Globus pallidus (tissue), 1 donor: ENCODE results near the gene USH2A.

ENCODE experiments used
- DNase-seq: peaks from one replicate; pipeline ENCODE4 v3.0.0-alpha.2; 2015; ENCODE audit warnings: low spot score

The USH2A gene

GRCh38 chr1:215863796-215864195 lies 559.5 kb downstream of the USH2A start:
- no peak for DNase-seq

DNA sequence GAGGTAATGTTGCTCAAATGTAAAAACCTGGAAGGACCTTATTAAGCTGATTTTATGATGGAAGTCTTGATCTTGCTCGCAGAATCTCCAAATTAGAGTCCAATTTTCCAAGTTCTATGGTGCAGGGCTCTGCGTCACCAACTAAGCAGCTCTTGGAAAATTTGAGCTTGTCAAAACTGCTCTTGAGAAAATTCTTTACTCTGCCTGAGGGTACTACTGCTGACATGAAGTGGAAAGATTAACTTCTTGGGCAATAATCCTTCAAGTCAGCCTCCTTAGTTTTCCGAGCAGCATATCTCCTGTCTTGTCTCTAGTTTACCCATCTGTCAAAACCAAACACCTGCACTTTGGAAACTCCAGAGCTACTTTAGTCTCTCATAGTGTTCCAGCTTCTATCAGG lies 562.4 kb downstream of the USH2A start:
- no peak for DNase-seq

DNA sequence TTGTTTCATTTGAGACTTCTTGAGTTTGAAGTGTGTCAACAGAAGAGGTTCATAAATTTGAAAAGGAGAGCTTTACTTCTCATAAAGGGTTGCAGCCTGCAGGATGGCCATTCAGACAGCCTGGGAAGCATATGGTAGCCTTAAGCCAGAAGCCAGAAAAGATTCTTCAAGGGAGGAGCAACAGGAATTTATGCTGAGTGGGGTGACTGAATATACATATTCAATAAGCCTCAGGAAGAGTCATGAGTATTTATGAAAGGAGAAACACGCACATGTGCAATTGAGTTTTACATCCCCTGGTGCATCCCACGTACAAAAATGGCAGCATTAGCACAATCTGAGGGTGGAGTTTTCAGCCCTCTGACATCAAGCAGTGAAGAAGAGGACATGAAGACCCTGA lies 565.9 kb downstream of the USH2A start:
- DNase-seq = no peak

GRCh38 chr1:215845234-215845891 lies 577.9 kb downstream of the USH2A start:
- no peak for DNase-seq

DNA sequence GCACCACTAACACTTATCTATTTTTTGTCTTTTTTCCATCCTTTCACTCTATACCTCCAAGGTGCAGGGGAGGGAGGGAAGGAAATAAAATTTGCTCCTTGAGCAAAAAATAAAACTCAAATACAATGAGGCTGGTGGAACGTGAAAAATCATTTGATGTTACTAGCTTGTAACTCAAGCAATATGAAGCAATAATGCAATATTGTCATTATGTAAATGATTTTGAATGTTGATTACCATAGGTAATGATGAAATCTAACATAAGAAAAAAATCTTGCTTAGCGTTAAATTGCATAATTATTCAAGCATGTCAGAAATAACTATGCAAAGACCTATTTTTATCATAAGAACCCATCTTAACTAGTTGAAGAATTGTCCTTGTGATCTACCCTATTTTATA lies 578.5 kb downstream of the USH2A start:
- no peak for DNase-seq

- DNase-seq = no peak
These were observed 579.0 kb downstream of the USH2A start for GRCh38 chr1:215844266-215844665.

DNA sequence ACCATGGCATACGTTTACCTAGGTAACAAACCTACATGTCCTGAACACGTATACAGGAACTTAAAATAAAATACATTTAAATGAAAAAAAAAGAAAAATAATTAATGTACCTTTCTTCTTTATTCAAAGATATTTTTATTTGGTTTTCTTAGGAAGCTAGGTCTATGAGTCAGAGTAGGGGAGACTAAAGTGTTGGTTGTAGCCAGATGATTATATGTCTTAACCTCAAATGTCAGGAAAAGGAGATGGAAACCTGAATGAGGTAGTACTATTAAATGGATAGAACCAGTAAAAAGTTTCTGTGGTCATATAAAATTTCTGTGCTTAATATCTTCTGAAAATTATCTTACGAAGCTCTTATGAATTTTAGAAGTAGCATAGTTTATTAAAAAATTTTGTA lies 580.3 kb downstream of the USH2A start:
- DNase-seq = no peak

- no peak for DNase-seq
These were observed 587.3 kb downstream of the USH2A start for GRCh38 chr1:215835951-215836350.

GRCh38 chr1:215833941-215834729 lies 589.1 kb downstream of the USH2A start:
- no peak for DNase-seq

GRCh38 chr1:215830226-215830810 lies 592.9 kb downstream of the USH2A start:
- DNase-seq = no peak

- DNase-seq = no peak
These were observed 598.2 kb downstream of the USH2A start for GRCh38 chr1:215825056-215825455.

GRCh38 chr1:215824245-215824644 lies 599.0 kb downstream of the USH2A start:
- no peak for DNase-seq

DNA sequence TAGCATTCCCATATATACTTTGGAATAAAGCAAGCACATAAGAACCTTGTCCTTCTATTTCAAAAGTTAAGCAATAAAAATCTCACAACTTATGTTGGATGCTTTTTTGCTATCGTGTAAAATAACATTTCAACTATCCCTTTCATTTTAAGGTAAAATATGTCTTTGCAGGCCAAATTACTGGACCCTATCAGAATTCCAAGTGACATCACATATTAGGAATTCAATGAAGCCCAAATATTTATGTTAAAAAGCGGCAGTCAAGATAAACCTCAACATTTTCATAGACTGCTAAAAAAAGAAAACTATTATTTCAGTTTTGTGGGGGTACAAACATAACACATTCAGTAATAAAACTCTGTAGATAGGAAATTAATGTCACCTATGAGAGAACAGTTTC lies 604.1 kb downstream of the USH2A start:
- DNase-seq = no peak

GRCh38 chr1:215807911-215808436 lies 615.3 kb downstream of the USH2A start:
- no peak for DNase-seq

GRCh38 chr1:215807218-215807617 lies 616.0 kb downstream of the USH2A start:
- no peak for DNase-seq

DNA sequence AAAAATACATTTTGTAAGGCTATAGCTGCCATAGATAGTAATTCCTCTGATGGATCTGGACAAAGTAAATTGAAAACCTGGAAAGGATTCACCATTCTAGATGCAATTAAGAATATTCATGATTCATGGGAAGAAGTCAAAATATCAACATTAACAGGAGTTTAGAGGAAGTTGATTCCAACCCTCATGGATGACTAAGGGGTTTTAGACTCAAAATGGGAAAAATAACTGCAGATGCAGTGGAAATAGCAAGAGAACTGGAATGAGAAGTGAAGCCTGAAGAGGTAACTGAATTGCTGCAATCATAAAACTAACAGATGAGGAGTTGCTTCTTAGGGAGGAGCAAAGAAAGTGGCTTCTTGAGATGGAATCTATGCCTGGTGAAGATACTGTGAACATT lies 625.4 kb downstream of the USH2A start:
- DNase-seq = no peak

- DNase-seq = no peak
These were observed 629.1 kb downstream of the USH2A start for GRCh38 chr1:215794156-215794555.

GRCh38 chr1:215793180-215793579 lies 630.1 kb downstream of the USH2A start:
- no peak for DNase-seq

DNA sequence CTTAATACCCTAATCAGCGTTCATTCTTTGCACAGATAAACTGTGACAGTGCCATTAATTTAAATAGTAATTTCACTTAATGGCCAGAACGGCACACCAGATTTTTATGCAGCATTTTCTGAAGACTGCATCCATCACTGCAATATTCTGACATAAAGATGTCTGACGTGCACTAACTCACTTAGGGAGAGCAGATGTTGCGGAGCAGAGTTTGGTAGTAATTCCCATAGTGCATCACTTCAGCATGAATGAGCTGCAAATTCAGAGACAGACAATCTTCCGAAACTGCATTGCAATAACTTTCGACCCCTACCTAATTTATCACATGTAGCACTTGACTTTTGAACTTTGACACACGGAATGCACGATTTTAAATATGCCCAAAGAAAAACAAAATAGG lies 630.8 kb downstream of the USH2A start:
- DNase-seq = no peak

- no peak for DNase-seq
These were observed 633.3 kb downstream of the USH2A start for GRCh38 chr1:215789981-215790380.

GRCh38 chr1:215786997-215787396 lies 636.3 kb downstream of the USH2A start:
- DNase-seq = no peak

- no peak for DNase-seq
These were observed 642.6 kb downstream of the USH2A start for GRCh38 chr1:215780641-215781040.

DNA sequence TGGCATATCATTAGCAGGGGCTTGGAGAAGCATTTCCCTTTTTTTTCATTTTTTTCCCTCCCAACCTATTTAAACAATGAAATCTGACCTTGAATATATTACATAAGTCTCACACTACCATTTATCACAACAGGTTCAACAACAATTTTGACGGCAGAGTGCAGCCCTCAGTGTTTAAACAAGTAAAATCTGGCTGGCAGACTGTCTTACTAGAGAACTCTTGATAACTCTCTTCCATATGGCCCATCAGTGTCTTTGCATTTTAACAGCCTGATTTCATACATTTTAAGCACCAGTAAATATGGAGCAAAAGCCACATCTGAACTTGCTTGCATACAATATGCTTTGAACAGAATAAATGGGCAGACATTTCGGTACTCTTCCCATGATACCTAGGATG lies 643.1 kb downstream of the USH2A start:
- no peak for DNase-seq
